HG03045 (cell line): ENCODE measurements around the gene GMDS.

ENCODE experiments used
- ATAC-seq: cut with Tn5 transposase; IDR thresholded peaks from one replicate; pipeline ENCODE4 v1.9.1; 2021; ENCODE audit warnings: mild to moderate bottlenecking, moderate library complexity; ENCODE audit not compliant: unreplicated experiment

GMDS gene

DNA sequence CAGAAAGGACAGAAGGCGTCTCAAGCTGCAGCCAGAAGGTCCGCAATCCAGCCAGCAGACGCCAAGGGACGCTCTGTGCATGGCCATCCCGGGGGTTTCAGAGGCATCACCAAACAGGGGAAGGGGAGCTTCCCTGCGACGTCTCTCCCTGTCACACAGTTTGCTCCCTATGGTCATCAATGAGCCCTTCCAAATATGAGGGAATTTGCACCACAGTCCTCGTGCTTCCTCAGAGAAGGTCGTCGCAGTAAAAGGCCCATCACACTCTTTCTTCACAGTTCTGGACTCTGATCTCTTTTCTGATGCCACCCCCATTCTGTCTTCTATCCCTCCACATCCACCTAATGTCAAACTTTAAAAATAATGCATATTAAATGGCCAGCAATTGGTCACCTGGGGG is 645.9 kb downstream of the GMDS start:
- no peak for ATAC-seq

- ATAC-seq: no peak
Measured at GRCh38 chr6:1598886-1599285, 646.5 kb downstream of the GMDS start.

DNA sequence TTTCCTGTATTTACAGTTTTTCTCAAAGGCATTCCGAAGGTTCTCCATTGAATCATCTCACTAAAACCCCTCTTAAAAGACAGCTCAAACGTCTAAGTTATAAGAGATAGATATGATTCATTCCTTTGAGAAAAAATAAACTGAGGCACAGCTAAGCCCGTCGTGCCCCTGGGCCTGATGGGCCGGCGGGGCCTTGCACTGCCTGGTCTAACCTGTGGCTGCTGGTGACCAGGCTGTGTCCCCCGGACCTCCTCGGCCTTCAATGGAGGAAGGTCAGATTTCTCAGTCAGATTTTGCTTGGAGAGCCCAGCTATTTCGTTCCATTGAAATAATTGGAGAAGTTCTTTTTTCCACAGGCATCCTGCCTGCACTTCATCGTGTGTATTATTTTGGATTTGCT is 647.0 kb downstream of the GMDS start:
- ATAC-seq: no peak

GRCh38 chr6:1597924-1598323 is 647.5 kb downstream of the GMDS start:
- ATAC-seq: no peak

GRCh38 chr6:1597121-1597744 is 648.2 kb downstream of the GMDS start:
- no peak for ATAC-seq

DNA sequence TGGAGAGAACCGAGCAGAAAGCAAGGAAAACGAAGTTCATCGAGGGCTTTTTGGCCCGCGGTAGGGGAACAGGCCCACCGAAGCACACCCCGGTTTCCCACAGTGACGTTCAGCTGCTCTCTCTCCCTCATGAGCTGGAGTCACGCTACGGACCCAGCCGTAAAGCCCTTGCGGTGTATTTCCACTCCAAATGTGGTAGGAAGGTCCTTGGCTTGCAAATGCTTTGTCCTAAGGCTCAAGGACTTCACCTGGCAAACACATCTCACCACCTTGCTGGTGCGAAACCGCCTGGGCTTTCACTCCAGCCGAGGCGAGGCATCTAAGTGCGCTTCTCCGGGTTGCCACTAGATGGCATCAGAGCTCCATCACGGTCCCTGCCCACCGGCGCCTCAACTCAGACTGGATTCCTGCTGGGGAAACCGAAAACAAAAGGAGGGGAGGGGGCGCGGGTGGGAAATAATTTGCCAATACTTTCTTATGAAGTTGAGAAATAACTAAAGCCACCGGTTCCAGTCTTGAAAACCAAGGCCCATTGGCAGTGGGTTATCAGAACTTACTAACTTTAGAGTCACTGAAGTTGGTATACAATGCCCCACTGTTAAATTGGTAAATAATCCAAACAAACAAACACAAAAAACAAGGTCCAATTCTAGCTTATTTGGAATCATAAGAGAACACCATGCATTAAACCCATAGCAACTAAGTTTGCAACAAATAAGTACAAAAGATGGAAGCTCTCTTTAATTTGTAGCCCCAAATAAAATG is 649.1 kb downstream of the GMDS start:
- no peak for ATAC-seq

DNA sequence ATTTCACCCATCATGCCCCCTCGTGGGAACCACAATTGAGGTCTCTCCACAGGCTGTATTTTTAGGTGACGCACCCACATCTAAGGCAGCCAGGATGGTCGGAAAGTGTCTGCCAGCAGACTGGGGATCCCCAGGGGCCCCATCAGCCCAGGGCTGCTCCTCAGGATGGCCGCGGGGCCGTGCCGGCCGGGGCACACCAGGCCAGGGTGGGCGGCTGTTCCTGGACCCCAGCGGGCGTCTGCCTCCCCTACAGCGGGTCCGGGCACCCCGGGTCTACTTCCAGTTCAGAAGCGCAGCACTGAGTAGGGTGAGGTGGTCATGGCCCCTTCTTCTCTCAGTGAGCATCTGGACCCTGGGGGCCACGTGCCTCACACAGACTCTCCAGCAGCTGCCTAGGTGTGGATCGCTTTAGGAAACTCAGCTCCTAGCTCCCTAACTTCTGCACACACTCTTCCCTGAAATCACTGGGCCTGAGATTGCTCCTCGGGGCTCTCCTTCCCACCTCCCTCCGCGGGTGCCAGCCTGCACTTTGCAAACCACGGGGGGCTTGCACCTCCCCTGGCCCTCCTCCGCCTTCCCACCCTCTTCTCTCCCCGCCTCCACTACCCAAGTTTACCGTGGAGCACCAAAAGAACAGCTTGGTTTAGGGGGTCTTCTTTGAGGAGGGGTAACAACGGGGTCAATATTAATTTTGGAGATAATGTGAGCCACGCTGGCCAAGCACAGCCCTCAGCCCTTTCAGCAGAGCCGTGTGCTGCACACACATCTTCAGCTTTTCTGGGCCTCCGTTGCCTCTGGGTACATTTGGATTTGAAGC is 649.9 kb downstream of the GMDS start:
- no peak for ATAC-seq

DNA sequence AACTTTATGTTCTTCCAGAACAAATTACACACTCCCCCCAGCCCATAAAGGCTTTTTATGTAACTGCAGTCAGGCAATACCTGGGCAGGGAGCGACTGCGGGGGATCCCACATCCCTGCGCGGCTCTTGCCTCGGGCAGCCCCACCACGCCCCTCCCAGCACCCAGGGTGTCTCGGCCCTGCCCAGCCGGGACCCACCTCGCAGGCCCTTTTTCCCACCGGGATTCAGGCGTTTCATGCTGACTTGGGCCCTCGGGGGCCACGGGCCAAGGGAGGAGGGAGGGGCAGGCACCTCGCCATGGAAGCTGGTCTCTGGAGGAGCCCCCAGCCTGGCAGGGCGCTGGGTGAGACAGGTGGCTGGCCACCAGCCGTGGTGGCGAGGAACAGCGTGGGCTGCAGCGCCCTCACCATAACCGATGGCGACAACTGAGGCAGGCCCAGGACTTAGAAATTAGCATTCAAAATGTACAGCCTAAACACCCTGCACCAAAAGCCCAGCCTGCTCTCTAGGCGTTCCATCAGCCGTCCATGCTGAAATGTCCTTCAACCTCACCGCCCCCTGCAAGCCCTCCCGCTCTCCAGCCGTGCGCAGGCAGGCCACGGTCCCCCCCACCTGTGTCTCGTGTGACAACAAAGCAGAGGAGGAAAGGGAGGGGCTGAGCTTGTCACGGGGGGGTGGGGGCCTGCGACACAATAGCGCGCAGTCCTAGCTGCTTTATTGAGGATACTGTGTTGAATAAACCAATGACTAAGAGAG is 650.8 kb downstream of the GMDS start:
- no peak for ATAC-seq

GRCh38 chr6:1593958-1594314 is 651.5 kb downstream of the GMDS start:
- ATAC-seq: no peak

- ATAC-seq: no peak
Measured at GRCh38 chr6:1593286-1593957, 652.0 kb downstream of the GMDS start.

- no peak for ATAC-seq
Measured at GRCh38 chr6:1592852-1593251, 652.6 kb downstream of the GMDS start.

GRCh38 chr6:1591926-1592325 is 653.5 kb downstream of the GMDS start:
- no peak for ATAC-seq

DNA sequence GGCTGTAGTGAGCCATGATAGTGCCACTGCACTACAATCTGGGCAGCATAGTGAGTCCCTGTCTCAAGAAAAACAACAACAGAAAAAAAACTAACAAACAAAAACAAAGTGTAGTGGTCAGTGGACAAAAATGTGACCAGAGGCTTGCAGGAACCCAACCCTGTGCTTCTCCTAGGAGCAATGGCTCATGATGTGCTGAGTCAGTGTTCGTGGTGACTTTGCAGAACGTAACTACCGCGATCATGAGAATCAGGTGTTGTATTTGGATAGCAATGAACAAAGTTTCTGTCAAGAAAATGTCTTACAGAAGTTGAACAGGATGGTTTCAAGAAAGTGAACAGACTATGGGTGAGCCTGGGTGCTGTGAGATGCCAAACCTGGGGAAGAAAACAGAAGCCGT is 654.2 kb downstream of the GMDS start:
- no peak for ATAC-seq

GRCh38 chr6:1590580-1590979 is 654.8 kb downstream of the GMDS start:
- no peak for ATAC-seq

DNA sequence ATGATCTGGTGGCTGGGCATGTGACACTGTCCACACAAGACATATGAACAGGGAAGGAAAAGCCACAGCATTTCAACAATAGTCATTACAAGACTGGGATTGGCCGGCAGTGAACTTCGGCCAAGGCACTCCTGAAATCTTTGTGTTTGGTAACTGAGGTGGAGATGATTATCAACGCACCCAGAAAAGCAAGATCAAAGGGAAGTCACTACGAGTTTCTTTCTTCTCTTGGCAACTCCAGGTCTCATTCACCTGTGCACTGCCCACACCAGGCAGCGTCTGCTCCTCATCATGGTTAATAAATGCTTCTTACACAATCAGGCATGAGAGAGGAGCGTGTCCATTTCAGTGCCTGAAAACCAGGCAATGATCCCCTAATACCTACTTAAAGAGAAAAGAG is 656.2 kb downstream of the GMDS start:
- ATAC-seq: no peak

- ATAC-seq: no peak
Measured at GRCh38 chr6:1587977-1588376, 657.4 kb downstream of the GMDS start.

- no peak for ATAC-seq
Measured at GRCh38 chr6:1587546-1587945, 657.9 kb downstream of the GMDS start.

- no peak for ATAC-seq
Measured at GRCh38 chr6:1586861-1587450, 658.4 kb downstream of the GMDS start.

DNA sequence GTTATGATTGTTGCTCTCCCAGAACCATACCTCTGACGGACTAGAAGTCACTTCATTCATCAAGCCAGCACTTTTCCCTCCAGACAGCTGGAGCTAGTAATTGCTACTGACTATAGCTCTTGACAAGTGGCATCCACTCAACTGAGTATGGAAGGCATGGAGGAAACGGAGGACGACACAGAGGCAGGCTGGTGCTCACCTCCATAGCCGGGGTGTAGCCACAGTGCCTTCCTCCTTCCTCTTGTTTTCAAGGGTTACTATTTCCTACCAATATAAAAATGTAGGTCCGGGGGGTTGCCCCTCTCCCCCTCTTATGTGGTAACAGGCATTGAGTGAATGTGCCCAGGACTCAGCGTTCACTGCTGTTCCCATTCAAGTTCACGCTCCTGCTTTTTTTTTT is 659.1 kb downstream of the GMDS start:
- no peak for ATAC-seq

- ATAC-seq: no peak
Measured at GRCh38 chr6:1585669-1586049, 659.7 kb downstream of the GMDS start.
